A673 (cell line): ENCODE measurements around the gene PNLIPRP2.

Source experiments
- EZH2 ChIP-seq: fragments of 200-600 bp; sonication (generic); IDR thresholded peaks from 2 replicates; pipeline ENCODE4 v1.6.1; 2017; ENCODE audit warnings: borderline replicate concordance, low read depth, mild to moderate bottlenecking, mixed read lengths, antibody characterized with exemption, low read length; ENCODE audit not compliant: poor library complexity, severe bottlenecking
- TF ChIP-seq, protein P1 (sequence below): fragments of 300-800, 200-600 bp; sonication (generic); conservative IDR thresholded peaks from 2 replicates; pipeline ENCODE4 v1.5.1; 2017; ENCODE audit warnings: low read depth, mild to moderate bottlenecking, antibody characterized with exemption, low read length, moderate library complexity, mixed read lengths

GRCh38 chr10:116669080-116669479 is 48.3 kb downstream of the PNLIPRP2 start:
- TF ChIP-seq, protein P1, sequence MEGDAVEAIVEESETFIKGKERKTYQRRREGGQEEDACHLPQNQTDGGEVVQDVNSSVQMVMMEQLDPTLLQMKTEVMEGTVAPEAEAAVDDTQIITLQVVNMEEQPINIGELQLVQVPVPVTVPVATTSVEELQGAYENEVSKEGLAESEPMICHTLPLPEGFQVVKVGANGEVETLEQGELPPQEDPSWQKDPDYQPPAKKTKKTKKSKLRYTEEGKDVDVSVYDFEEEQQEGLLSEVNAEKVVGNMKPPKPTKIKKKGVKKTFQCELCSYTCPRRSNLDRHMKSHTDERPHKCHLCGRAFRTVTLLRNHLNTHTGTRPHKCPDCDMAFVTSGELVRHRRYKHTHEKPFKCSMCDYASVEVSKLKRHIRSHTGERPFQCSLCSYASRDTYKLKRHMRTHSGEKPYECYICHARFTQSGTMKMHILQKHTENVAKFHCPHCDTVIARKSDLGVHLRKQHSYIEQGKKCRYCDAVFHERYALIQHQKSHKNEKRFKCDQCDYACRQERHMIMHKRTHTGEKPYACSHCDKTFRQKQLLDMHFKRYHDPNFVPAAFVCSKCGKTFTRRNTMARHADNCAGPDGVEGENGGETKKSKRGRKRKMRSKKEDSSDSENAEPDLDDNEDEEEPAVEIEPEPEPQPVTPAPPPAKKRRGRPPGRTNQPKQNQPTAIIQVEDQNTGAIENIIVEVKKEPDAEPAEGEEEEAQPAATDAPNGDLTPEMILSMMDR = no peak
- TF ChIP-seq EZH2 = no peak
